GM19468 (cell line): ENCODE results near the gene NUDCD3.
"Not testable (repeated sequence)": the region's sequence is repeated elsewhere in the genome, so short reads cannot be mapped to it uniquely, and the experiment has no call there.

ENCODE experiments used
- ATAC-seq: cut with Tn5 transposase; IDR thresholded peaks from one replicate; pipeline ENCODE4 v1.9.1; 2021; ENCODE audit warnings: mild to moderate bottlenecking, moderate library complexity, moderate number of reproducible peaks; ENCODE audit not compliant: unreplicated experiment; ENCODE audit errors: extremely low read depth

Gene NUDCD3

GRCh38 chr7:44455155-44455554 lies 35.3 kb downstream of the NUDCD3 start:
- no peak for ATAC-seq

- no peak for ATAC-seq
These were observed 36.1 kb downstream of the NUDCD3 start for GRCh38 chr7:44454348-44454747.

- ATAC-seq: no peak
These were observed 39.3 kb downstream of the NUDCD3 start for GRCh38 chr7:44451123-44451522.

DNA sequence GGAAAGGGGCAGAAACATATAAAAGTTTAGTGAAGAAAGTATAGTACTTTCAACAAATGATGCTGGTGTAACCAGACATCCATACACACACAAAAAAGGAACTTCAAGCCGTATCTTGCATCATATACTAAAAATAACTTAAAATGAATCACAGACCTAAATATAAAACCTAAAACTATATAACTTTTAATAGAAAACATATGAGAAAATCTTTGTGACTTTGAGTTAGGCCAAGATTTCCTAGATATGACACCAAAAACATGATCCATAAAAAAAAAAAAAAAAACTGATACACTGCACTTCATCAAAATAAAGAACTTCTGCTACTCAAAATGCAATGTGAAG lies 40.9 kb downstream of the NUDCD3 start:
- no peak for ATAC-seq

DNA sequence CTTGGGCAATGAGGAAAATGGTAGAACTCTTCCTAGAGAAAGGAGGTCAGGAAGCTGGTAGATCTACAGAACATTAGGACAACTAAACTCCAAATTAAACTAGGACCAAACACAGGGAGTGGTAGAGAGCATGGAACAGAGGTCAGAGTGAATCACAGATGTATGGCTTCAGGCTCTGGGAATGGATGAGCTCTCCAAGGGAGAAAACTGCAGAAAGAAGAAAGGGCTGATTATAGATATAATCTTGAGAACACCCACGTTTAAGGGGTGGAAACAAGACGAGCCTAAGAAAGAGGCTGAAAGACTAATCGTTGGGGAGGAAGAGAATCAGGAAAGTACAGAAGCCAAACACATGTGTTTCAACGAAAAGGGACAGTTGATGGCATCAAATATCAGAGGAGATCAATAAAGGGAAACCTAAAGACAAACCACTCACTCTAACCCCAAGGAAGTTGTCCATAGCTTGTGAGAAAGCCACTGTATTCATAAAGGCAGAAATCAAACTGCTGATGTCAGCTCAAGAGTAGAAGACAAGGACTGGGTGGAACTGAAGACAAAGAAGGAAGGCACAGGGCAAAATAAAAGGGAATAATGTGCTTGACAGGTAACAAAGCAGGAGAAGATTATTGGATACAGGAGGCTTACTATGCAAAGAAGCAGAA lies 41.4 kb downstream of the NUDCD3 start:
- ATAC-seq: no peak

DNA sequence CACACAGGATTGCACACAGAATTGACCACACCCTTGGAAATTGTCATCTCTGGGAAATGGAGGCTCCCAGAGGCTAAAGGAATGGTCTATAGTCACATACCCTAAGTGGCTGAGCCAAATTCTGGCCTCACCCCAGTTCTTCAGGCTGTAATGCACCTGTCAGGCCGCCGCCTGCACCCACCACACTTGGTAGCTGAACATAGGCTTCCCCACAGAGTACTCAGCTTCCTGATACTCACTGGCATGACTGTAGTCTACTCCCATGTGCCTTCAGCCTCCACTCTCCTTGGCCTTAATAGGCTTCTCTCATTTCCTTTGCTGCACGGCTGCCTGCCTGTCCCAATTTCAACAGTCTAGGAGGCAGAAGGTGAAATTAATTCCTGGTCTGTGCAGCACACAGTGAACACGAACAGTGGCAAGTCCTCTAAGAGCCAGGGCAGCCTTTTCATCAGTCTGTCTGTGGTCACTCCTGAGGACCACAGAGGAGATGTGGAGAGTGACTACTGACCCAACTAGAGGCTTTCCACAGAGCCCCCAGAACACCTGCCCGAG lies 42.5 kb downstream of the NUDCD3 start:
- no peak for ATAC-seq

DNA sequence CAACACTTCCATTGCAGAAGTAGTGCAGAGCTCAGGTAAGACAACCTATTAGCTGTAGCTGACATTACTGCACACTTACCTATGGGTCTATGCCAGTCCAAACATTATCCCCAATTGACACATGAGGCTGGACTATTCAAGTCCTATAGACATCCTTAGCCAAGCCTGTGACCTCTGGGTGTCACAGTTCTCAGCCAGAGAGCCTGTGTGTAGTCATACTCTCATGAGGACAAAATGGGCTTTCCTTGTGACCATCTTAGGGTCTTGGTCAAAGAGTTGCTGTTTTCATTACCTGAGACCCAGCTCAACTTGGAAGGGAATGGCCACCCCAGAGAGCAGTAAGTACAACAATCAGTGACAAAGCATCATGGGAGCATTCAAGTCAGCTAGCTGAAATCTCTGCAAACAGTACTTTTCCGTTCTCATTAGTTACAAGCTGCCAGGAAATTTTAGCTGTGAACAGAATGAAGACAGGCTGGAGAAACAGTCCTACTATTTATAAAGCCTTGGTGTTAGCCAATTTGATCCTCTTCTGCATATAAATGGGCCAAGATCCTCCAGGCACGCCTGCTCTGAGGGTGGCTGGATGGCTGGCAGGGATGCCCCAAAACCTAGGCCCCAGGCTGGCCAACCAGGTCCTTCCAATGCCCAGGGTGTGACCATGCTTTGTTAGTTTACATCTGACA lies 44.3 kb downstream of the NUDCD3 start:
- ATAC-seq: no peak

- ATAC-seq: no peak
These were observed 49.4 kb downstream of the NUDCD3 start for GRCh38 chr7:44441079-44441478.

- ATAC-seq: no peak
These were observed 49.8 kb downstream of the NUDCD3 start for GRCh38 chr7:44440577-44441078.

- no peak for ATAC-seq
These were observed 50.5 kb downstream of the NUDCD3 start for GRCh38 chr7:44439926-44440325.

DNA sequence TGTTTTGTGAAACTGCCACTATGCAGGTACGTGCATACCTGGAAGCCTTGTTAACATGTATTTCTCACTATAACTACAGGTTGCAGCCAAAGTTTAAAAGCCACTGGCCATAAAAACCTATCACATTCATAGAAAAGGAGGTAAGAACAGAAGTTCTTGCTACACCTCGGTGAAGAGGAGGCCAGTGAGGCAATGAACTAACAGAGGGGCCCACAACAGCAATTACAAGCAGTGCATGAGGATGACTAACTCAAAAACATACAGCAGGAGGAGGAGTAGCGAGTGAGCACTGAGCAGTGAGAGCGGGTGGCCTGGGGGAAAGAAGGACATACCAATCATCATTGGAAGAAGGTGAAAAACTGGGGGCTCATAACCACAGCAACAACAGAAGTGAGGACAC lies 51.6 kb downstream of the NUDCD3 start:
- no peak for ATAC-seq

GRCh38 chr7:44434201-44434600 lies 56.3 kb downstream of the NUDCD3 start:
- no peak for ATAC-seq

DNA sequence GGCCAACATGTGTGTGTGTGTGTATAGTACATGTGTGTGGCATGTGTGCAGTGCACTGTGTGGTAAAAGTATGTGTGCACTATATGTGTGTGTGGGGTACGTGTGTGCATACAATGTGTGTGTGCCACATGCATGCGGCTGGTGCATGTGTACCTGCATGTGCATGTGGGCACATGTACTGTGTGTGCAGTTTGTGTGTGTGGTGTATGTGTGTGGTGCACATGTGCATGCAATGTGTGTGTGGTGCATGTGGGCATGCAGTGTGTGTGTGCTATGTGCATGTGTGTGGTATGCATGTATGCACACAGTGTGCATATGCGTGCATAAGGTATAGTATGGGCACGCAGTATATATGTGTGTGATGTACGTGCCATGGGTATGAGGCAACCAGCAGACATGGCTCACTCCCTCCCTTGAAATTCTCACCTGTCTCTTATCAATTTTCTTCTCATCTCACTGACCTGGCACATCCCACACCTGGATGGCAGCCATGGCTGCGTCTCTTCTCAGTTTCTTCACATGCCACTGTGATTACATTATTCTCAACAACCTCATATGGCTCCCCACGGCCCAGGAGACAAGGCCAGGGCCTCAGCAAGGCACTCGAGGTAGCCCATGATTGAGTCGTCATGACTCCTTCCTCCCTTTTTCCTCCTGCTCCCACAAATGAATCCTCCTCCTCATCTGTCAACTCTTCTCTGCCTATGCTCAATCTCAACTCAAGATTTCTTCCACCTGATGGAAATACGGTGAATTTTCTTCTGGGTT lies 57.0 kb downstream of the NUDCD3 start:
- no peak for ATAC-seq

DNA sequence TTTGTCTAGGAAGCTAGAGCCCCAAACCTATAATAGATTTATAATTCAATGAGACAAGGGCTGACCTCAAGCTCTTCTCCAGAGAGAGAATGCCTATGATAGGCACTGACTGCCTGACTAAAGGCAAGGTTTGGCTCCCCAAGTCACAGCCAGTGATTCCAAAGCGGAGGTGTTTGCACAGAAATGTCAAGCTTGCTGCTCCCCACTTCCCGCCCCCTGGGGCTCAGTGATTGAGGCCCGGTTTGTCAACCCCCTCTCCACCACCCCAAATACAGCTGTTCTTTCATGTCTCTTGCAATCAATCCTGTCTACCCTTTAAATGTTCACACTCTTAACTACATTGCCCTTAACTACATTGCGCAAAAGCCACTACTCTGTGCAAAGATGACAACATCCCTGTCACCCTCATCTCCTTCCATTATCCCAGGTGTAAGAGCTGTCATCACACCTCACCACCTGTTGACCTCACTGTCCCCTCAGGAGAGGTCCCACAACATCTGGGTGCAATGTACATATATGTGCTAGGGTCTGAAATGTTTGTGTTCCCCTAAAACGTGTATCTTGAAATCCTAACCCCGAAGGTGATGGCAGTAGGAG lies 58.0 kb downstream of the NUDCD3 start:
- ATAC-seq: no peak

- no peak for ATAC-seq
These were observed 59.3 kb downstream of the NUDCD3 start for GRCh38 chr7:44431091-44431608.

DNA sequence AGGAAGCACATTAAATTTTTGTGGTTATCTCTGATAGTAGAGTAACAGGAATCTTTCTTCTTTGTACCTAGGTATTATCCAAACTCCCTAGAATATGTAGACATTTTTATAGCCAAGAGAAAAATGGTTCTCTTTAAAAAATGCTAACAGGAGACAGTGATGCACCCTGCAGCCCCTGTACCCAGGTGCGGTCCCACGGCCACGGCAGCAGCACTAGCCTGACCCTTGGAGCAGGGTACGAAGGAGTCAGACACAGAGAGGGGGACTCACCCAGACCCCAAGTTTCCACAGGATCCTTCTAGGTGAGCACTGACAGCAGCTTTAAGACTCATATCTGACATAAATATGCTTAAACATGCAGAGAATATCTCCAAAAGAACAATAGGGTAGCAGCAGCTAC lies 60.4 kb downstream of the NUDCD3 start:
- ATAC-seq: no peak

DNA sequence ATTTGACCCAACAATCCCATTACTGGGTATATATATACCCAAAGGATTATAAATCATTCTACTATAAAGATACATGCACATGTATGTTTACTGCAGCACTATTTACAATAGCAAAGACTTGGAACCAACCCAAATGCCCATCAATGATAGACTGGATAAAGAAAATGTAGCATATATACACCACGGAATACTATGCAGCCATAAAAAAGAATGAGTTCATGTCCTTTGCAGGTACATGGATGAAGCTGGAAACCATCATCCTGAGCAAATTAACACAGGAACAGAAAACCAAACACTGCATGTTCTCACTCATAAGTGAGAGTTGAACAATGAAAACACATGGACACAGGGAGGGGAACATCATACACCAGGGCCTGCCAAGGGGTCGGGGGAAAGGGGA lies 65.7 kb downstream of the NUDCD3 start:
- ATAC-seq: not testable (repeated sequence)

GRCh38 chr7:44416941-44417340 lies 73.5 kb downstream of the NUDCD3 start:
- ATAC-seq: no peak

DNA sequence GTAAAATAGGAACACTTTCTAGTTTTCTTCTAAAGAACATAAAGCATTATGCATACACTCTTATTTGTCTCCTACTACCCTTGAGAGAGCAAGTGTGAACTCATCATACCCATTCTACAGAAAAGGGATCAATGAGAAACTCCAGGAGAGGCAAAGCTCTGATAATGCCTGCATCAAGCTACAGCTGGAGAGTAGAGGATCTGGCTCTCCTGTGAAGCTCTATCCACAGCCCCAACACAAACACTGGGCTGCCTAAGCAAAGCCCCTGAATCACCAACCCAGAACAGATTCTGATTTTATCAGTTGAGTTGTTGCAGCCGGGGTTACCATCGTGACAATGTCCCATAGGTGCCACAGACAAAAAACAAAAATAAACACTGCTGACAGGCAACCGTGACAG lies 74.9 kb downstream of the NUDCD3 start:
- ATAC-seq: no peak

GRCh38 chr7:44415047-44415446 lies 75.4 kb downstream of the NUDCD3 start:
- no peak for ATAC-seq
